GM12864 (cell line): ENCODE measurements around the gene SMIM24.
"Not testable (repeated sequence)": the region's sequence is repeated elsewhere in the genome, so short reads cannot be mapped to it uniquely, and the experiment has no call there.

Source experiments
- DNase-seq: peaks from one replicate; pipeline ENCODE4 v3.0.0-alpha.2; 2011; ENCODE audit warnings: low read depth
- H3K4me3 ChIP-seq: 2 replicates; pipeline ENCODE4 v1.5.1; 2011; ENCODE audit warnings: mild to moderate bottlenecking, low read depth, low read length, control low read depth
- CTCF ChIP-seq: IDR thresholded peaks from 2 replicates; pipeline ENCODE4 v1.5.1; 2011; ENCODE audit warnings: low read depth, mild to moderate bottlenecking, moderate library complexity, low read length, control low read depth, inconsistent platforms; ENCODE audit errors: missing control alignments

The SMIM24 gene

DNA sequence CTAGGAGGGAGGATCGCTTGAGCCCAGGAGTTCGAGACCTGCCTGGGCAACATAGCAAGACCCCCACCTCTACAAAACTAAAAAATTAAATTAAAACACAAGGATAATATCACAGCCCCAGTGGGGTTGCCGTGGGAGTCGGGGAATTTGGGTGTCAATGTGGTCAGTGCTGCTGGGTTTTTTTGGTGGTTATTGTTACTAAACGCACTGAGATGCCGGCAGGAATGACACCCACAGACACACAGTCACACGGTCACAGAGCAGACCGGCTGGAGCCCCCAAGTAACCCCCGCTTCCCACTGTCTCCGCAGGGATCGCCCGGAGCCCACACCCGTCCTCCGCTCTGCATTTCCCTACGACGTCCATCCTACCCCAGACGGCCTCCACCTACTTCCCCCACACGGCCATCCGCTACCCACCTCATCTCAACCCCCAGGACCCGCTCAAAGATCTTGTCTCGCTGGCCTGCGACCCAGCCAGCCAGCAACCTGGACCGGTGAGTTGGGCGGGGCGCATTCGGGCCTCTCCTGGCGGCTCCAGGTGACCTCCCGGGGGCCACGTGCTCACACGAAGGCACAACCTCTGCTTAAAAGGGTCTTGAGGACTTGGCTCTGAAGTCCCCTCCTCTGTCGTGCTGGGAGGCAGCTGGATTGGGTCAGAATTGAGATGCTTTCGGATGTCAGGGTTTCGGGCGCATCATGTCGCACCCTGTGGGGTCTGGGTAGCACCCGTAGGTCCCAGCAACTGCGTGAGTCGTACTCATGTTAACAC is 28.0 kb downstream of the SMIM24 start:
- DNase-seq: no peak
- H3K4me3 ChIP-seq: no peak overlapping the region
- no peak for TF ChIP-seq CTCF

GRCh38 chr19:3451451-3451866 is 28.9 kb downstream of the SMIM24 start:
- TF ChIP-seq CTCF: no peak
- DNase-seq: no peak
- H3K4me3 ChIP-seq: no peak overlapping the region

GRCh38 chr19:3450796-3451411 is 29.4 kb downstream of the SMIM24 start:
- TF ChIP-seq CTCF: no peak
- no peak overlapping the region for H3K4me3 ChIP-seq
- no peak for DNase-seq

GRCh38 chr19:3448616-3449334 is 31.6 kb downstream of the SMIM24 start:
- no peak for DNase-seq
- H3K4me3 ChIP-seq: no peak overlapping the region
- no peak for TF ChIP-seq CTCF

DNA sequence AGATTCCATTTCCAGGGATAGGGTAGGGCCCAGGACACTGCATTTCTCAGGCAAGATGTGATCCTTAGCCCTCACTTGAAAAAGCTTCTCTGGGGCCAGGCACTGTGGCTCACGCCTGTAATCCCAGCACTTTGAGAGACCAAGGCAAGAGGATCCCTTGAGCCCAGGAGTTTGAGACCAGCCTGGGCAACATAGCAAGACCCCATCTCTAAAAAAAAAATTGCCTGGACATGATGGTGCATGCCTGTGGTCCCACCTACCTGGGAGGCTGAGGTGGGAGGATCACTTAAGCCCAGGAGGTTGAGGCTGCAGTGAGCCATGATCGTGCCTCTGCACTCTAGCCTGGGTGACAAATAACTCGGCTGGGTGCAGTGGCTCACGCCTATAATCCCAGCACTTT is 33.7 kb downstream of the SMIM24 start:
- not testable (repeated sequence) for H3K4me3 ChIP-seq

GRCh38 chr19:3444695-3445234 is 35.6 kb downstream of the SMIM24 start:
- H3K4me3 ChIP-seq: no peak overlapping the region
- DNase-seq: no peak
- no peak for TF ChIP-seq CTCF

More for the DNA sequence above, 33.7 kb downstream of the SMIM24 start:
- DNase-seq: not testable (repeated sequence)
